Tibial nerve (tissue), 3 donors: ENCODE measurements around the gene SZRD1.

Source experiments
- POLR2A ChIP-seq, 2 donors: fragments of 450-650 bp; IDR thresholded peaks; one replicate each; pipeline ENCODE4 v1.6.1; 2017; ENCODE audit warnings: antibody characterized with exemption in 2 of 2, mild to moderate bottlenecking in 2 of 2, moderate library complexity in 2 of 2
- TF ChIP-seq, protein P1 (sequence below), 5 experiments: fragments of 200-600 bp in 3 of 5; fragments of 450-650 bp in 2 of 5; sonication (generic) in 3 of 5; IDR thresholded peaks; one replicate each; pipeline ENCODE4 v1.5.1; 2016 to 2019; ENCODE audit warnings: antibody characterized with exemption in 5 of 5, mild to moderate bottlenecking in 3 of 5, moderate library complexity in 2 of 5

- TF ChIP-seq, protein P1, sequence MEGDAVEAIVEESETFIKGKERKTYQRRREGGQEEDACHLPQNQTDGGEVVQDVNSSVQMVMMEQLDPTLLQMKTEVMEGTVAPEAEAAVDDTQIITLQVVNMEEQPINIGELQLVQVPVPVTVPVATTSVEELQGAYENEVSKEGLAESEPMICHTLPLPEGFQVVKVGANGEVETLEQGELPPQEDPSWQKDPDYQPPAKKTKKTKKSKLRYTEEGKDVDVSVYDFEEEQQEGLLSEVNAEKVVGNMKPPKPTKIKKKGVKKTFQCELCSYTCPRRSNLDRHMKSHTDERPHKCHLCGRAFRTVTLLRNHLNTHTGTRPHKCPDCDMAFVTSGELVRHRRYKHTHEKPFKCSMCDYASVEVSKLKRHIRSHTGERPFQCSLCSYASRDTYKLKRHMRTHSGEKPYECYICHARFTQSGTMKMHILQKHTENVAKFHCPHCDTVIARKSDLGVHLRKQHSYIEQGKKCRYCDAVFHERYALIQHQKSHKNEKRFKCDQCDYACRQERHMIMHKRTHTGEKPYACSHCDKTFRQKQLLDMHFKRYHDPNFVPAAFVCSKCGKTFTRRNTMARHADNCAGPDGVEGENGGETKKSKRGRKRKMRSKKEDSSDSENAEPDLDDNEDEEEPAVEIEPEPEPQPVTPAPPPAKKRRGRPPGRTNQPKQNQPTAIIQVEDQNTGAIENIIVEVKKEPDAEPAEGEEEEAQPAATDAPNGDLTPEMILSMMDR (IDR thresholded peaks at IDR 0.05), result no peak
- no peak for TF ChIP-seq POLR2A (IDR thresholded peaks at IDR 0.05)
Observed at GRCh38 chr1:16374266-16374665, 7.2 kb downstream of the SZRD1 start.
